AG08395 (cell line): Measurements from ENCODE around the gene LRP3.
"Not testable (repeated sequence)": the region's sequence is repeated elsewhere in the genome, so short reads cannot be mapped to it uniquely, and the experiment has no call there.

Experiments used
- DNase-seq: peaks from one replicate; pipeline ENCODE4 v3.0.0; 2012; ENCODE audit warnings: mixed read lengths, low spot score

LRP3 gene

GRCh38 chr19:33175886-33176669 lies 18.1 kb upstream of the LRP3 start:
- peak; percentile 38 for DNase-seq

- peak; percentile 98 for DNase-seq
These were observed 17.3 kb upstream of the LRP3 start for GRCh38 chr19:33176670-33177416.

DNA sequence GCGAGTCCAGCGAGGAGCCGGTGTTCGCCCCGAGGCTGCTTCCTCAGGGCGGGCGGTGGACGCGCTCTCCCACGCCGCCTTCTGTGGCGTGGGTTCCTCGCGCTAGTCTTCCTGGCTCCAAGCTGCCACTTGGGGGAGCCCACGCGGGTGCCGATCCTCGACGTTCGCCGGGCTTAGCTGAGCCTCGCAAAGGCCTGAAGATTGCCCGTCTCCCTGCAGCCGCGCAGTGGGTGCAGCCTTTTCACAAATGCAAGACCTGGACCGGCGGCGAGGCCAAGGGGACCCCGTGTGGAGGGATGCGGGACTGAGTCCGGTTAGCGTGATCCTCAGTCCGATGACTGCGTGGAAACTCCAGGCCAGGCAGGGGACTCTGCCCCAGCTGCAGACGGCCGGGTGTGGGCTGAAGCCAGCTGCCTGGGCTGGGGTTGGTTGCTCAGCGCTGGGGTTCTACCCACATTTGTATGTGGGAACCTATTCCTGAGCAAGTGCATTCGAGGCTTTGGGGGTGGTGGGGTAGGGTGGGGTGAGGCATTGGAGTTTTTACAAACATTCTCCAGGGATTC lies 16.6 kb upstream of the LRP3 start:
- DNase-seq: peak; percentile 45

DNA sequence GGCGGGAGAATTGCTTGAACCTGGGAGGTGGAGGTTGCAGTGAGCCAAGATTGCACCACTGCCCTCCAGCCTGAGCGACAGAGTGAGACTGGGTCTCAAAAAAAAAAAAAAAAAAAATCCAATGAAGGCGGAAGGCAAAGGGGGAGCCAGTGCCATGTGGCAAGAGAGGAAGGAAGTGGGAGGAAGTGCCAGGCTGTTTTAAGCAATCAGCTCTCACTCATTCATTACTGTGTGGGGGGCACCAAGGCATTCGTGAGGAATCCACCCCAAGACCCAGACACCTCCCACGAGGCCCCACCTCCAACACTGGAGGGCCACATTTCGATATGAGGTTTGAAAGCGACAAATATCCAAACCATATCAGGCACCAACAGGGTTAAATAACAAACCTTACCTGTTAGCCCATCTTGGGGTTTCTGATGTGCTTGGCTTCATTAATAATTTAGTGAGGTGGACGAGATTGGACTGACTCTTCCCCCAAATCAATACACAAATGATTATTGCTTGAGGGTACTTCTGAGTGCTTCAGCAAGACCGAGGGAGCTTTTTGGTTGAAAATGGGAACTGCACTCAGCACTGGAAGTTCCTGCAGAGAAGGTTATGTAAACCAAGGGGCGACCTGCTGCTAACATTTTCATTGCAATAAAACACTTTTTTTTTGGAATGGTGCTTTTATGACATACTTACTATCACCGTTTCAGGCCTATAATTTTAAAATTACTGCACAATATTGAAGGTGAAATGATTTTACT lies 7.5 kb upstream of the LRP3 start:
- DNase-seq: no peak

DNA sequence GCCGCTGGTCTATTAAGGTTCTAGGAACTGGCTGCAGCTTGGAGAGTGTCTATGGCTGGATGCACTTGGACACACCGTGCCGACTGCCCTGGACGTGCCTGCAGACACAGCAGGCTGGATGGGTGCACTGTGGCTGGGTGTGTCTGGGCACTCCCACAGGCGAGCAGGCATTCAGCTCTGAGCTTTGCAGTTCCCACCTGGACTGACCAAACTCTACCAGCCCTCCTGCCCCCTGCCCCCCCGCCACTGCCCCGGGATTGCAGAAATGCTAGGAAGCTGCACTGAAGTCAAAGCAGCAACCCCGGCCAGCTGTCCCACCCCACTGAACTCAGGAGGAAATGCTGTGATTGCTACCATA lies 7.0 kb upstream of the LRP3 start:
- no peak for DNase-seq

GRCh38 chr19:33189453-33189852 lies 4.7 kb upstream of the LRP3 start:
- DNase-seq: no peak

DNA sequence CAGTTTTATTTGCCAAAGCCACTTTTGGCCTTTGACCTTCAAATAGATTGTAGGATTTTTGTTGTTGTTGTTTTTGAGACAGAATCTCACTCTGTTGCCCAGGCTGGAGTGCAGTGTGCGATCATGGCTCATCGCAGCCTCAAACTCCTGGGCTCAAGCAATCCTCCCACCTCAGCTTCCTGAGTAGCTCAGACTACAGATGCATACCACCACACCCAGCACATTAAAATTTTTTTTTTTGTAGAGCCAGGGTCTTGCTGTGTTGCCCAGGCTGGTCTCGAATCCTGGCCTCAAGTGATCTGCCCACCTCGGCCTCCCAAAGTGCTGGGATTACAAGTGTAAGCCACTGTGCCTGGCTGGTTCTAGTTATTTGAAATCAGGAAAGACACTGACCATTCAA lies 3.0 kb upstream of the LRP3 start:
- DNase-seq: not testable (repeated sequence)

DNA sequence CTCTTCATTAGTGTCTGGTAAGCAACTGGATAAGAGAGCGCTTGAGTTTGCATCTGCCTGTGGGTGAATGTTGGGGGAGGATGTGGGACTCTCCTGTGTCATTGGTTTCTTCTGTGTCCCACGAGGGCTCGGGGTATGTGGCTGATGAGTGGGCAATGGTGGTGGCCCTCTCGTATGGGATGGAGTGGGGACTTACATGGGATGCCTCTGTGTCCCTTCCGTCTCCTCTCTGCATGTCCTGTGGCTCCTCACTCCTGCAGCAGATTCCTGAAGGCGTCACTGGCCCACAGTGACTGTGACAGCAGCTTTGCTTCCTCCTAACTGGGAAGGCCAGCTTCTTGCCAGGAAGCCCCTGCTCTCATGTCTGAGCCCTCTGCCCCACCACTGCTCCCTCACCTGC lies 2.6 kb upstream of the LRP3 start:
- no peak for DNase-seq

DNA sequence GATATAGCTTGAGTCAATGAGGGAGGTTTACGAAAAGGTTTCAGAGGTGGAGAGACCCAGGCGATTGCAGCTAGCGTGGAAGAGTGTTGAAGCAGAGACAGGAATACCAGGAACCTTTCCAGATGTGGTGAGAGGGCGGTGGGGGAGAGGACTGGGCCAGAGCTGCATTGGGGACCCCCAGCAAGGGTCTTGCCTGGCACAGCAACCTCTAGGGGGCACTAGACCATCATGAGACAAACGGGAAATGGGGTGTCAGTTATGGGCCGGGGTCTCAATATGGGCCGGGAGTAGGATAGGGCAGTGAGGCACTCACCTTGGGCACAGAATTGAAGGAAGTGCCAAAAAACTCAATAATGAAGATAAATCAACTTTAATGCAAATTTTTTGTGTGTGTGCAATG lies 2.1 kb upstream of the LRP3 start:
- no peak for DNase-seq

- no peak for DNase-seq
These were observed 763 bp upstream of the LRP3 start for GRCh38 chr19:33193269-33193864.

DNA sequence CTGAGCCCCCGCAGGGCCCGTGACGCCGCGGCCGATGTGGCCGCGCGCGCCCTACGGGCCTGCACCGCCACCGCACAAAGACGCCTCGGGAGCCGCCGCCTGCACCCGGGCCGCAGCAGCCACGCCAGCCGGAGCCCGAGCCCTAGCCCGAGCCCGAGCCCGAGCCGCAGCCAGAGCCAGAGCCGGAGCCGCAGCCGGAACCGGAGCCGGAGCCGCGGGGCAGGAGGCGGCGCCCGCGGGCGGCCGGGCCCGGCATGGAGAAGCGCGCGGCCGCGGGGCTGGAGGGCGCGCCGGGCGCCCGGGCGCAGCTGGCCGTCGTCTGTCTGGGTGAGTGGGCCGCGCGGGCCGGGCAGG lies 379 bp downstream of the LRP3 start:
- peak; percentile 30 for DNase-seq

DNA sequence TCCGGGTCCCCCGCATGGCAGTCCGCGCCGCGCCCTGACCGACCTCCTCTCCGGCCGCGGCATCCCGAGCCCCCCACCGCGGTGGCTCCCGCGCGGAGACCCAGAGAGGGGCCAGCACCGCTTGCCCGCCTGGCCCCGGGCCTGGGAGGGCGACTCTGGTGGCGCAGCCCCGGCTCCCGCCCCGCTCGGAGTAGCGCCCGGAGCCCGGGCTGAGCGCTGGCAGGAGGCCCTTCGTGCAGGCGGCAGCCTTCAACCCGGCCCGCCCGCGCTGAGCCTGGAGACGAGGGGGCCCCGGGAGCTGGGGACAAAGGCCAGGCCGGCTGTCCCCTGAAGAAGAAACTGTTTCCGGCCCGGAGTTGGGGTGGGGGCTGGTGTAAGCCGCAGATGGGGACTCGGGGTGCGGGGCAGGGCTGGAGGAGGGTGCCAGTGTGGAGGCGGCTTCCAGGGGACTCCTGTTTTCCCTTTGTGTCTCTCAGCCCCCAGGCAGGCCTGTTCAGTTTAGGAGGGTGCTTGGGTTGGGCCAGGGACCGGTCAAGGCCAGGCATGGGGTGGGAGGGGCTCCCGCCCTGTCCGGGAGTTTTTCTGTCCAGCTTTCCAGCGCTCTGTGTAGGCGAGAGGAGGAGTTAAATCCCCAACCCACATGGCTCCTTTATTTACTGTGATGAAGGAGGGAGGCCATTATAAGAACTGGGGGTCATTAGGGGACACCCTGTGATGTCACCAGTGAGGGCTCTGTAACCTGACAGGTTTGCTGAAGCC lies 935 bp downstream of the LRP3 start:
- peak; percentile 75 for DNase-seq

DNA sequence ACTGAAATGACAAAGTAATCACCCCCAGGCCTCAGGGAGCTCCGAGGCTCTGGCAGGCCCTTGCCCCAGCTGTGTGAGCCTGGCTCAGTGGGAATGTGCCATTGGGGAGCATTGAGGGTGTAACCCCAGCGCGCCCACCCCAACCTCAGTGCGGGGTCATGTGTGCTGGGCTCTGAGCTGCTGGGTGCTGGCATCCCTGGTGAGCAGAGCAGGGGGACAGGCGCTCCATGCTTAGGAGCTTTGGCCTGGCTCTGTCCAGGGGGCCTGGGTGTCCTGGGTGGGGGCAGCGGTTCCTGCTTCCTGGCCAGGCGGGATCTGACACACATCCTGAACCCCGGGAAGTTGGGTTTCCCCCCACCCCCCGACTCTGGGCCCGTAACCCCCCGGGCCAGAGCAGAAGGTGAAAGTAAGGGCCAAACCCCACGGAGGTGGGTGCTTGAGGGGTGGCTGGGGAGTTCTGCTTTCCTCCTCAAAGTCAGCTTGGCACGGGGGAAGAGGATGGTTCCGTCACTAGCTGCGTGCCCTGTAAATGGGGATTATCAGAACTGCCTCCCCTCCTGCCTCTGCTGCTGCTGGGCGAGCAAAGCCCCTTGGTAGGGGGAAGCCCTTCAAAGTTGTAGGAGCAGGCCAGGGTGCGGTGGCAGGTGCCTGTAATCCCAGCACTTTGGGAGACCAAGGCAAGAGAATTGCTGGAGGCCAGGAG lies 1.7 kb downstream of the LRP3 start:
- no peak for DNase-seq

DNA sequence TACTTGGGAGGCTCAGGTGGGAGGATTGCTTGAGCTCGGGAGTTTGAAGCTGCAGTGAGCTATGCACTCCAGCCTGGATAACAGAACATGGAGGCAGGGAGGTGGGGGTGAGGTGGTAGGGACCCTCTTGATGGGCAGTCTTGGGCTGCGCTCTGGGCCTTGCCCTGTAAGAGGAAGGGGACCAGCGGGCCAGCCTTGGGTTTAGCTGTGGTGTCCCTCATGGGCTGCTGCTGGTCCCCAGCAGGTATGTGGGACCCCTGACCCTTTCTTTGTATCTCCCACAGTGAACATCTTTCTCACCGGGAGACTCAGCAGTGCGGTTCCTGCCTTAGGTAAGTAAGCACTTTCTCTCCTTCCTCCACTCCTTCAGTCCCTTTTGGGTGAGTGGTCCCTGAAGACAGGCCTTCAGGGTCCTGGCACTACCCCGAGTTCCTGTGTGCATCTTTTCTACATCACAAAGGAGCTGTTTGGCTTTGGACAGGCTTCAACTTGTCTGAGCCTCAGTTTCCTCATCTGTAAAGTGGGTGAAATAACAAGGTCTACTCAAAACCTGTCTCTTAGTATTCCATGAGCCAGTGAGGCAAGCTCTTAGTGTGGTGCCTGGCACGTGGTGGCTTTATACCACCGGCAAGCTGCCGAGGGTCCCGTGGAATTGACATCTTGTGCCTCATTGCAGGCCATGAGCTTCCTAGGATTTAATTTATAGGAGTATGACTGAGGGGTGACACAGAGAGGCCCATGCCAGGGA lies 2.5 kb downstream of the LRP3 start:
- no peak for DNase-seq

DNA sequence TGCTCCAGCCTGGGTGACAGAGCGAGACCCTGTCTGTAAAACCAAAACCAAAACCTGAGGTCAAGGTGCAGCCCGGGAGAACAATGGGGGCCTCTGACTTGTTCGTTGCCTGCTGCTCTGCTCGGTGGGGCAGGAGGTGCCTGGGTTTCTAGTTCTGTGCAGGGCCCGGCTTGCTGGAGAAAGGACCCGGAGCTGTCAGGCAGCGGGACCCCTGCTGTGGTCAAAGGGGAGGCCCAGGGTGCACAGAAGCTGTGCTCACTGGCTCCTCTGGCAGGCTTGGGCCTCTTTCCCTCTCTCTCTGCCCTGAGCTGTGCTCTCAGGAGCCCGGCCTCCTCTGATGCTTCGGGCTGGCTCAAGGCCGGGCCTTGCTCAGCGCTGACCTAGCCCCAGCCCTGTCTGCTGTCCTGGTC lies 3.5 kb downstream of the LRP3 start:
- DNase-seq: no peak

- DNase-seq: no peak
These were observed 4.0 kb downstream of the LRP3 start for GRCh38 chr19:33198169-33198568.

GRCh38 chr19:33199441-33200265 lies 5.5 kb downstream of the LRP3 start:
- DNase-seq: no peak

DNA sequence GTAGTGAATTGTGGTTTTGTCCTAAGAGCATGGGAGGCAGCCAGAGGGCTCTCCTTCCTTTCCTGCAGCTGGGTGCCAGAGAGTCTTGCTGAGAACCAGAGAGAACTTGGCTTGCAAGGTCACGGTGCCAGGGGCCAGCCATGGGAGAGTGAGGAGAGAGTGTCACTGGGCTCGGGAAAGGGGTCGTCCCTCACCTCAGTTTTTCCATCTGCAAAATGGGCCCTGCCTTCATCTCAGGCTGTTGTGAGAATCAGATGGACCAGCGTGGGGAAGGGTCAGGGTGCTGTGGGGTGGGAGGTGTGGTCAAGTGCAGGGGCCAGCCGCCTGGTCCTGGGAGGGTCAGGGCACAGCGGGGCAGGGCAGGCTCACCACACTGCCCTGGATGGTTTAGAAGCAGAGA lies 7.3 kb downstream of the LRP3 start:
- no peak for DNase-seq

DNA sequence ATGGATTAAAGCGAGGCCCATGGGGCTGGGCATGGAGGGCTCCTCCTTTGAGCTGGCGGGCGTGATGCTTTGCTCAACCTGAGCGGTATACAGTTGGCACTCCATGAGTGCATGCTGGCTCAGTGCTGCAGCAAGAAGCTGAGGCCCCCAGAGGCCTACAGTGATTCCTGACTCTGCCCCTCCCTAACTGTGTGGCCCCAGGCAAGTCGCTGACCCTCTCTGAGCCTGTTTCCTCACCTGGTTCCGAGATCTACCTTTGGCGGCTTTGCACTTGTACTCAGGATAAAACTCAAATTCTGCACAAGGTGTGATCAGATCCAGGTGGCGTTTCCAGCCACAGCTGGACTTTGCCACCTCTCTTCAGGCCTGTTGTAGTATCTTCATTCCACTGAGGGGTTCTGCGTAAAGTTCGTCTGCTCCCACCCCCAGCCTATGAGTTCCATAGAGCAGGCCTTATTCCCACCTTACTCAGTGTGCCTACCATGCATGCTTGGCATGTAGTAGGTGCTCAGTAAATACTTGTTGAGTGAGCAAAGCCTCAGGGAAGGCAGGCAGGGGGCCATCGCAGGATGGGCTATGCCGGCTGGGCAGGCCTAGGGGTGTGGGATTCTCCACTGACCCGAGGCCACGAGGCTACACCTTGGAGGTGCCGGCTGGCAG lies 7.9 kb downstream of the LRP3 start:
- no peak for DNase-seq
